Heart left ventricle (tissue), 16 donors: ENCODE data around the gene MIB1. TPM values are rescaled to one million over a fixed set of nuclear protein-coding genes. Genes with fewer than 3 reads are reported as not detected.
A peak's percentile ranks its signal among the peaks of the same experiment; 100 is the strongest.

Source experiments
- ATAC-seq, 4 donors: fragments of 200-7000 bp; cut with Tn5 transposase; one replicate each; pipeline ENCODE4 v1.9.1; 2020 to 2022; ENCODE audit warnings: moderate library complexity in 4 of 4, mild to moderate bottlenecking in 3 of 4, moderate number of reproducible peaks in 1 of 4
- DNase-seq, 5 donors: peaks; one replicate each; pipeline ENCODE4 v3.0.0-alpha.2; 2020
- H3K27ac ChIP-seq, 12 donors: fragments of 200-600 bp; sonication (generic) in 4 of 12; one replicate each; pipeline versions ENCODE4 v1.5.0 to v1.8.0; 2016 to 2022; ENCODE audit warnings: mild to moderate bottlenecking in 2 of 12
- H3K27me3 ChIP-seq, 9 donors: fragments of 200-600 bp; sonication (generic) in 2 of 9; one replicate each; pipeline versions ENCODE4 v1.5.1 to v1.8.0; 2016 to 2022; ENCODE audit warnings: mild to moderate bottlenecking in 3 of 9
- H3K36me3 ChIP-seq, 9 donors: fragments of 200-600 bp; sonication (generic) in 2 of 9; one replicate each; pipeline versions ENCODE4 v1.5.0 to v1.8.0; 2018 to 2022; ENCODE audit warnings: mild to moderate bottlenecking in 2 of 9
- H3K4me1 ChIP-seq, 12 donors: fragments of 200-600 bp; sonication (generic) in 4 of 12; one replicate each; pipeline versions ENCODE4 v1.5.0 to v1.8.0; 2016 to 2022; ENCODE audit warnings: mild to moderate bottlenecking in 3 of 12
- H3K4me3 ChIP-seq, 12 donors: fragments of 200-600 bp; sonication (generic) in 4 of 12; one replicate each; pipeline versions ENCODE4 v1.5.0 to v1.8.0; 2017 to 2022; ENCODE audit warnings: mild to moderate bottlenecking in 9 of 12, moderate library complexity in 4 of 12
- H3K9me3 ChIP-seq, 12 donors: fragments of 200-600 bp; sonication (generic) in 4 of 12; one replicate each; pipeline versions ENCODE4 v1.5.0 to v1.8.0; 2016 to 2022; ENCODE audit warnings: mild to moderate bottlenecking in 1 of 12
- POLR2A ChIP-seq, 2 donors: fragments of 450-650 bp; IDR thresholded peaks; one replicate each; pipeline ENCODE4 v1.6.1; 2017; ENCODE audit warnings: antibody characterized with exemption in 2 of 2, mild to moderate bottlenecking in 2 of 2, moderate library complexity in 2 of 2
- WGBS, 4 donors: extraction: QIAGEN DNeasy Blood & Tissue Kit in 2 of 4; methylation state at CpG; one replicate each; pipeline versions ENCODE4 v1.1.5 to v1.1.7; 2013 to 2018; 5-methylcytosine and 5-hydroxymethylcytosine counted together
- intact Hi-C, 10 donors: fragments of 100-400 bp; cut with DNase I; formaldehyde crosslinking; loops; one replicate each; pipeline versions ENCODE4 v1.11.1 to v1.14.2; 2022
- polyA plus RNA-seq, 2 donors: library from polyadenylated mRNA; stranded (reverse); fragments of 200-250 nt; gene quantifications; one replicate each; pipeline ENCODE4 v1.2.3, GENCODE V29; 2013
- total RNA-seq, 9 donors: library from RNA; depleted of rRNA in 2 of 9; stranded (reverse); fragments of >200 nt in 2 of 9; fragmentation: NEBNext Ultra II Directional in 3 of 9; extraction: Animal tissue kit (Norgen Biotek cat#: 25700) in 3 of 9; gene quantifications; one replicate each; pipeline versions ENCODE4 v1.1.0 to v1.2.4, GENCODE V29; 2016 to 2023
- TF ChIP-seq, protein P1 (sequence below), 12 donors: fragments of 200-600 bp; sonication (generic) in 4 of 12; IDR thresholded peaks; one replicate each; pipeline versions ENCODE4 v1.5.0 to v1.8.0; 2018 to 2022; ENCODE audit warnings: antibody characterized with exemption in 12 of 12, mild to moderate bottlenecking in 5 of 12
- donor health status: ischemic (EF 13 %, LVEDD 7.1; RV severe dilation, severe dysfunction).
- donor health status: healthy with polysubstance abuse.
- donor health status: DM: no; HTN: yes; CAD: no.
- donor health status: DM: no; HTN: no; CAD: no.
- donor health status: ischemic (EF 25% LVEDD 6.9; RV normal size, moderate dysfunction).
- donor health status: ischemic (EF 25% LVEDD 5.7; RV mildly dilated, moderate dysfunction).
- donor health status: healthy.
- donor health status: DM: yes; HTN: yes; CAD: no.
- donor health status: ischemic (EF 35%, LVEDD 5.7; RV mildly dilated, moderate dysfunction).
- donor health status: nonischemic (EF 11% LVEDD 7.7; RV severe dilation, severe dysfunction).
- donor health status: DM: yes; HTN: yes; CAD: no.
- donor health status: PGD.
- donor health status: ischemic (EF 29% LVEDD 5.4; RV normal size, mild dysfunction).
- donor health status: nonischemic (EF 23%, LVEDD 6.1; RV moderate dilation, normal function).

Gene MIB1
- total and polyA plus RNA-seq, 11 donors = 2.5 to 33.4 (median 19.5) TPM

- H3K9me3 ChIP-seq = no peaks in the 10 kb centered on the region
- ATAC-seq (no peak), DNase-seq (no peak)
- peak overlapping the region in 1 of 12 donors; percentile 47 for H3K27ac ChIP-seq
- no peak overlapping the region for H3K4me3 ChIP-seq
- peaks cover 0 to 15% (median 0%) of the 10 kb centered on the region in 12 donors for H3K4me1 ChIP-seq
- H3K36me3 ChIP-seq = peaks cover 0 to 61% (median 33%) of the 10 kb centered on the region in 9 donors
- intact Hi-C loops = loop anchor here in 7 of 10 donors (2.0 to 10.0 kb wide), 7 partner anchors 33 to 659 kb away; partner anchors contain the start of gene SNRPD1 (in 1 of the 7)
- WGBS, 4 donors = 87 to 91% (median 89%) methylated on average over 6 of the region's 6 CpGs
- TF ChIP-seq POLR2A (IDR thresholded peaks at IDR 0.05) = no peak
- TF ChIP-seq, protein P1, sequence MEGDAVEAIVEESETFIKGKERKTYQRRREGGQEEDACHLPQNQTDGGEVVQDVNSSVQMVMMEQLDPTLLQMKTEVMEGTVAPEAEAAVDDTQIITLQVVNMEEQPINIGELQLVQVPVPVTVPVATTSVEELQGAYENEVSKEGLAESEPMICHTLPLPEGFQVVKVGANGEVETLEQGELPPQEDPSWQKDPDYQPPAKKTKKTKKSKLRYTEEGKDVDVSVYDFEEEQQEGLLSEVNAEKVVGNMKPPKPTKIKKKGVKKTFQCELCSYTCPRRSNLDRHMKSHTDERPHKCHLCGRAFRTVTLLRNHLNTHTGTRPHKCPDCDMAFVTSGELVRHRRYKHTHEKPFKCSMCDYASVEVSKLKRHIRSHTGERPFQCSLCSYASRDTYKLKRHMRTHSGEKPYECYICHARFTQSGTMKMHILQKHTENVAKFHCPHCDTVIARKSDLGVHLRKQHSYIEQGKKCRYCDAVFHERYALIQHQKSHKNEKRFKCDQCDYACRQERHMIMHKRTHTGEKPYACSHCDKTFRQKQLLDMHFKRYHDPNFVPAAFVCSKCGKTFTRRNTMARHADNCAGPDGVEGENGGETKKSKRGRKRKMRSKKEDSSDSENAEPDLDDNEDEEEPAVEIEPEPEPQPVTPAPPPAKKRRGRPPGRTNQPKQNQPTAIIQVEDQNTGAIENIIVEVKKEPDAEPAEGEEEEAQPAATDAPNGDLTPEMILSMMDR (IDR thresholded peaks at IDR 0.05) = no peak
- no peaks in the 10 kb centered on the region for H3K27me3 ChIP-seq
These were observed 113.4 kb downstream of the MIB1 start for GRCh38 chr18:21853775-21854552.

- Histone ChIP-seq H3K4me3 (no peak overlapping the region), H3K36me3 (peaks cover 0 to 68% (median 44%) of the 10 kb centered on the region in 9 donors), H3K9me3 (no peaks in the 10 kb centered on the region), H3K4me1 (peaks cover 0 to 15% (median 0%) of the 10 kb centered on the region in 12 donors), H3K27ac (no peak overlapping the region), H3K27me3 (no peaks in the 10 kb centered on the region)
- intact Hi-C loops = loop anchor here in 4 of 10 donors (10.0 kb wide), 4 partner anchors 241 to 661 kb away; partner anchors contain the start of gene SNRPD1 (in 1 of the 4)
- DNase-seq = no peak
- ATAC-seq = peak in 2 of 4 donors; percentile 63 to 73
- no peak for TF ChIP-seq POLR2A (IDR thresholded peaks at IDR 0.05)
- TF ChIP-seq, protein P1 (IDR thresholded peaks at IDR 0.05) = no peak
- WGBS, 4 donors = 68 to 80% (median 74%) methylated on average over 3 of the region's 3 CpGs
These were observed 114.8 kb downstream of the MIB1 start for GRCh38 chr18:21855432-21855831.

DNA sequence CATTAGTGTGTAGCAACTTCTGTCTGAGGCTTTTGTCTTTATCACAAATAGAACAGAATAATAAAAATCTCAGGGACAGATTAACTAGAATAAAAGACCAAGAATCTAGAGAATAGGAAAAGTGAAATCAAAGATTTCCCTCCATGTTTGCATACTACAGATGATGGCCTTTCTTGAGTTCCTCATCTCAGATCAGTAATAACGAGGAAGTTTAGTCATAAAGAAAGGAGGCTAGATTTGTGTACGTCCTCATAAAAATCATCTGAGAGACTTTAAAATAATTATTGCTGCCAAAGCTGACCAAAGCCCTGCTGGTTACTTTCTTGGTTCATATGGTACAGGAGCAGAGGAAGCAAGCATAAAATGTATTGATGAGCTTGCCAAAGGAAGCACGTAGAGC lies 117.3 kb downstream of the MIB1 start:
- H3K4me1 ChIP-seq = peaks cover 0 to 9% (median 0%) of the 10 kb centered on the region in 12 donors
- intact Hi-C loops = loop anchor here in 4 of 10 donors (10.0 kb wide), 4 partner anchors 243 to 663 kb away; partner anchors contain the start of gene SNRPD1 (in 1 of the 4)
- peaks cover 0 to 92% (median 66%) of the 10 kb centered on the region in 9 donors for H3K36me3 ChIP-seq
- ATAC-seq (no peak), DNase-seq (no peak)
- no peak for TF ChIP-seq POLR2A (IDR thresholded peaks at IDR 0.05)
- TF ChIP-seq, protein P1 (IDR thresholded peaks at IDR 0.05) = no peak
- H3K27ac ChIP-seq = no peak overlapping the region
- no peaks in the 10 kb centered on the region for H3K9me3 ChIP-seq
- no peaks in the 10 kb centered on the region for H3K27me3 ChIP-seq
- 89 to 91% (median 90%) methylated on average over 3 of the region's 3 CpGs for WGBS, 4 donors
- no peak overlapping the region for H3K4me3 ChIP-seq

GRCh38 chr18:21858544-21858943 lies 118.0 kb downstream of the MIB1 start:
- no peaks in the 10 kb centered on the region for H3K27me3 ChIP-seq
- no peak for TF ChIP-seq POLR2A (IDR thresholded peaks at IDR 0.05)
- TF ChIP-seq, protein P1 (IDR thresholded peaks at IDR 0.05) = no peak
- intact Hi-C loops = loop anchor here in 4 of 10 donors (10.0 kb wide), 4 partner anchors 244 to 664 kb away; partner anchors contain the start of gene SNRPD1 (in 1 of the 4)
- no peaks in the 10 kb centered on the region for H3K9me3 ChIP-seq
- ATAC-seq (no peak), DNase-seq (no peak)
- H3K27ac ChIP-seq = no peak overlapping the region
- H3K4me3 ChIP-seq = no peak overlapping the region
- H3K4me1 ChIP-seq = peaks cover 0 to 2% (median 0%) of the 10 kb centered on the region in 12 donors
- peaks cover 0 to 93% (median 73%) of the 10 kb centered on the region in 9 donors for H3K36me3 ChIP-seq
- WGBS, 4 donors = 91 to 99% (median 95%) methylated on average over 1 of the region's 1 CpG
